ENCODE results near the gene PTPRT.

The PTPRT gene

GRCh38 chr20:42350521-42350920, 839.2 kb downstream of the PTPRT start:
- DNase-seq: no peak

GRCh38 chr20:42346189-42347170, 843.2 kb downstream of the PTPRT start:
- DNase-seq: no peak

- DNase-seq: no peak
Measured at GRCh38 chr20:42341654-42342053, 848.1 kb downstream of the PTPRT start.

GRCh38 chr20:42340368-42340767, 849.3 kb downstream of the PTPRT start:
- DNase-seq: no peak

GRCh38 chr20:42338294-42339201, 851.2 kb downstream of the PTPRT start:
- DNase-seq: no peak

- no peak for DNase-seq
Measured at GRCh38 chr20:42336576-42336975, 853.1 kb downstream of the PTPRT start.

- no peak for DNase-seq
Measured at GRCh38 chr20:42319252-42320013, 870.3 kb downstream of the PTPRT start.

- DNase-seq: no peak
Measured at GRCh38 chr20:42313704-42314103, 876.0 kb downstream of the PTPRT start.

GRCh38 chr20:42309050-42309449, 880.7 kb downstream of the PTPRT start:
- no peak for DNase-seq

GRCh38 chr20:42308171-42308570, 881.5 kb downstream of the PTPRT start:
- no peak for DNase-seq

- no peak for DNase-seq
Measured at GRCh38 chr20:42295592-42295991, 894.1 kb downstream of the PTPRT start.

GRCh38 chr20:42294976-42295375, 894.7 kb downstream of the PTPRT start:
- DNase-seq: no peak

- no peak for DNase-seq
Measured at GRCh38 chr20:42281801-42282200, 907.9 kb downstream of the PTPRT start.

GRCh38 chr20:42276718-42277602, 912.7 kb downstream of the PTPRT start:
- no peak for DNase-seq

GRCh38 chr20:42274986-42275385, 914.7 kb downstream of the PTPRT start:
- DNase-seq: no peak

GRCh38 chr20:42272516-42272915, 917.2 kb downstream of the PTPRT start:
- DNase-seq: no peak

- DNase-seq: no peak
Measured at GRCh38 chr20:42270539-42270938, 919.2 kb downstream of the PTPRT start.

GRCh38 chr20:42267793-42268384, 921.8 kb downstream of the PTPRT start:
- DNase-seq: no peak

- DNase-seq: no peak
Measured at GRCh38 chr20:42261766-42262270, 927.9 kb downstream of the PTPRT start.

- no peak for DNase-seq
Measured at GRCh38 chr20:42260184-42260583, 929.5 kb downstream of the PTPRT start.

- no peak for DNase-seq
Measured at GRCh38 chr20:42259389-42259788, 930.3 kb downstream of the PTPRT start.
